GM12892 (cell line): ENCODE data around the gene MAP2K2.

Experiments used
- POLR2A ChIP-seq: IDR thresholded peaks from 2 replicates; pipeline ENCODE4 v1.6.1; 2011; ENCODE audit warnings: low read depth, low read length, control low read depth
- POLR2AphosphoS5 ChIP-seq: IDR thresholded peaks from 2 replicates; pipeline ENCODE4 v1.6.1; 2011; ENCODE audit warnings: low read depth, low read length, control low read depth

- TF ChIP-seq POLR2A (no peak), POLR2AphosphoS5 (no peak)
These were observed 12.8 kb upstream of the MAP2K2 start for GRCh38 chr19:4136680-4137088.
